HCT116 (cell line): ENCODE data around the gene TENM3.

Experiments
- EZH2 ChIP-seq: fragments of 200-600 bp; sonication (generic); IDR thresholded peaks from 2 replicates; pipeline ENCODE4 v1.6.1; 2017; ENCODE audit warnings: antibody characterized with exemption, mixed run types
- FOSL1 ChIP-seq: IDR thresholded peaks from 2 replicates; pipeline ENCODE4 v1.6.1; 2012; ENCODE audit warnings: low read depth
- YY1 ChIP-seq: IDR thresholded peaks from 2 replicates; pipeline ENCODE4 v1.6.1; 2011; ENCODE audit warnings: low read length, low read depth, moderate library complexity, mild to moderate bottlenecking; ENCODE audit not compliant: insufficient replicate concordance; ENCODE audit errors: extremely low read depth
- TF ChIP-seq, protein P1 (sequence below), 3 experiments: fragments of 200-600 bp in 1 of 3; sonication (generic) in 1 of 3; IDR thresholded peaks in 2 of 3; conservative IDR thresholded peaks in 1 of 3; 2 replicates each; pipeline ENCODE4 v1.5.1; 2012 to 2017; ENCODE audit warnings: low read depth in 2 of 3, low read length in 2 of 3, antibody characterized with exemption in 1 of 3, borderline replicate concordance in 1 of 3, control low read depth in 1 of 3, mild to moderate bottlenecking in 1 of 3, mixed read lengths in 1 of 3, mixed run types in 1 of 3, moderate library complexity in 1 of 3; ENCODE audit not compliant: insufficient read depth in 1 of 3

DNA sequence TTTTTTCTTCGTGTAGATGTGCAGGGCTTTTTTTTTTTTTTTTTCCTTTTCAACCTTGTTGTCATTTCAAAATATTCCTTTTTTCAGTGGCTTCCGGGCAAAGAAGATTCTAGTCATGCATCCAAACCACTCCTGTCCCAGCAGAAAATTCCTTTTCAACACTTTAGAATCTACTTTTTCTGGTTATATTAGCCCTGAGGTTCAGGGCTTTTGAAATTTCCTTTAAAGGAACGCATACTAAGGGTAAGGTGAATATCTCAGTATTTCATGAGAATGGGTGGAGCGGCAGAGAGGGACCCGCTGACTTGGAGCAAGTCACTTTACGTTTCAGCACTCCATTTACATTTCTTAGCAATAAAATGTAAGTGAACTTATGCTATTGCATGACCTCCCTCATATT lies 15.6 kb upstream of the TENM3 start:
- TF ChIP-seq, protein P1, sequence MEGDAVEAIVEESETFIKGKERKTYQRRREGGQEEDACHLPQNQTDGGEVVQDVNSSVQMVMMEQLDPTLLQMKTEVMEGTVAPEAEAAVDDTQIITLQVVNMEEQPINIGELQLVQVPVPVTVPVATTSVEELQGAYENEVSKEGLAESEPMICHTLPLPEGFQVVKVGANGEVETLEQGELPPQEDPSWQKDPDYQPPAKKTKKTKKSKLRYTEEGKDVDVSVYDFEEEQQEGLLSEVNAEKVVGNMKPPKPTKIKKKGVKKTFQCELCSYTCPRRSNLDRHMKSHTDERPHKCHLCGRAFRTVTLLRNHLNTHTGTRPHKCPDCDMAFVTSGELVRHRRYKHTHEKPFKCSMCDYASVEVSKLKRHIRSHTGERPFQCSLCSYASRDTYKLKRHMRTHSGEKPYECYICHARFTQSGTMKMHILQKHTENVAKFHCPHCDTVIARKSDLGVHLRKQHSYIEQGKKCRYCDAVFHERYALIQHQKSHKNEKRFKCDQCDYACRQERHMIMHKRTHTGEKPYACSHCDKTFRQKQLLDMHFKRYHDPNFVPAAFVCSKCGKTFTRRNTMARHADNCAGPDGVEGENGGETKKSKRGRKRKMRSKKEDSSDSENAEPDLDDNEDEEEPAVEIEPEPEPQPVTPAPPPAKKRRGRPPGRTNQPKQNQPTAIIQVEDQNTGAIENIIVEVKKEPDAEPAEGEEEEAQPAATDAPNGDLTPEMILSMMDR (IDR thresholded peaks at IDR 0.05 in 2 of 3, conservative IDR thresholded peaks at IDR 0.05 in 1 of 3; ENCODE audit: borderline replicate concordance in 1 of 3, insufficient read depth in 1 of 3, low read depth in 2 of 3, low read length in 2 of 3): no peak
- TF ChIP-seq YY1 (no peak), FOSL1 (no peak), EZH2 (no peak)
